ENCODE data around the gene TOB2. TPM values are rescaled to one million over a fixed set of nuclear protein-coding genes. Genes with fewer than 3 reads are reported as not detected.
A peak's percentile ranks its signal among the peaks of the same experiment; 100 is the strongest.

The TOB2 gene
- total RNA-seq: 10 to 100 TPM; 50.8 to 67.3 (median 56.9) TPM

- H3K4me3 ChIP-seq: peak within 1 kb of the TSS; percentile 75 to 94 (median 91)
- peaks cover 0 to 5% (median 0%) of the 10 kb centered on the region in 3 donors for H3K36me3 ChIP-seq
- TF ChIP-seq EP300 (IDR thresholded peaks at IDR 0.05) (peak; percentile 93 to 100), CTCF (IDR thresholded peaks at IDR 0.05) (peak in 2 of 5 experiments; percentile 52 to 58), POLR2A (IDR thresholded peaks at IDR 0.05) (peak; percentile 99 to 100)
- peak within 1 kb of the TSS; percentile 95 to 99 (median 98) for H3K27ac ChIP-seq
- WGBS, 2 donors: 1% methylated on average over 41 to 59 of the region's 85 CpGs
- DNase-seq (ENCODE audit: low spot score in 2 of 2): peak; percentile 93 to 94
- H3K4me1 ChIP-seq: peaks cover 0 to 33% (median 22%) of the 10 kb centered on the region in 4 donors
- no peaks in the 10 kb centered on the region for H3K27me3 ChIP-seq
- H3K9me3 ChIP-seq: no peaks in the 10 kb centered on the region
Measured at GRCh38 chr22:41446639-41447434, at the start of gene TOB2. Gene TOB2, minus strand, starts transcription at chr22:41446801. Its CDS starts 9,456 bp downstream, at chr22:41437345.

- TF ChIP-seq EP300 (IDR thresholded peaks at IDR 0.05) (no peak), CTCF (IDR thresholded peaks at IDR 0.05) (no peak), POLR2A (IDR thresholded peaks at IDR 0.05) (no peak)
- Histone ChIP-seq H3K27me3 (no peaks in the 10 kb centered on the region), H3K27ac (peak overlapping the region; percentile 5 to 84 (median 52)), H3K36me3 (peaks cover 0 to 5% (median 0%) of the 10 kb centered on the region in 3 donors), H3K9me3 (no peaks in the 10 kb centered on the region), H3K4me1 (peaks cover 0 to 74% (median 32%) of the 10 kb centered on the region in 4 donors), H3K4me3 (no peak overlapping the region)
- DNase-seq (ENCODE audit: low spot score in 2 of 2): no peak
- 46 to 51% methylated on average over 5 of the region's 5 CpGs for WGBS, 2 donors
Measured at GRCh38 chr22:41491374-41492100, 44.9 kb upstream of the TOB2 start.

GRCh38 chr22:41488596-41489385 lies 42.2 kb upstream of the TOB2 start:
- Histone ChIP-seq H3K36me3 (no peaks in the 10 kb centered on the region), H3K9me3 (no peaks in the 10 kb centered on the region), H3K27me3 (no peaks in the 10 kb centered on the region), H3K4me3 (no peak overlapping the region), H3K4me1 (peaks cover 0 to 94% (median 40%) of the 10 kb centered on the region in 4 donors), H3K27ac (peak overlapping the region; percentile 6 to 84 (median 66))
- DNase-seq (ENCODE audit: low spot score in 2 of 2): no peak
- 76 to 92% methylated on average over 3 of the region's 3 CpGs for WGBS, 2 donors
- TF ChIP-seq CTCF (IDR thresholded peaks at IDR 0.05) (no peak), EP300 (IDR thresholded peaks at IDR 0.05) (no peak), POLR2A (IDR thresholded peaks at IDR 0.05) (no peak)

- Histone ChIP-seq H3K4me1 (peaks cover 0 to 96% (median 47%) of the 10 kb centered on the region in 4 donors), H3K4me3 (no peak overlapping the region), H3K27ac (peak overlapping the region in 3 of 4 donors; percentile 35 to 84 (median 52)), H3K9me3 (no peaks in the 10 kb centered on the region), H3K36me3 (no peaks in the 10 kb centered on the region), H3K27me3 (no peaks in the 10 kb centered on the region)
- DNase-seq (ENCODE audit: low spot score in 2 of 2): no peak
- 82 to 87% methylated on average over 4 of the region's 4 CpGs for WGBS, 2 donors
- TF ChIP-seq EP300 (IDR thresholded peaks at IDR 0.05): no peak
- TF ChIP-seq CTCF (IDR thresholded peaks at IDR 0.05): no peak
- TF ChIP-seq POLR2A (IDR thresholded peaks at IDR 0.05): no peak
Measured at GRCh38 chr22:41488076-41488475, 41.5 kb upstream of the TOB2 start.

Data from tibial nerve (tissue), 4 donors.